Kidney capillary endothelial cell (primary cell): ENCODE measurements around the gene PLEKHG4.

Experiments
- DNase-seq: peaks from one replicate; pipeline ENCODE4 v3.0.0-alpha.2; 2018; ENCODE audit warnings: low spot score

Gene PLEKHG4

DNA sequence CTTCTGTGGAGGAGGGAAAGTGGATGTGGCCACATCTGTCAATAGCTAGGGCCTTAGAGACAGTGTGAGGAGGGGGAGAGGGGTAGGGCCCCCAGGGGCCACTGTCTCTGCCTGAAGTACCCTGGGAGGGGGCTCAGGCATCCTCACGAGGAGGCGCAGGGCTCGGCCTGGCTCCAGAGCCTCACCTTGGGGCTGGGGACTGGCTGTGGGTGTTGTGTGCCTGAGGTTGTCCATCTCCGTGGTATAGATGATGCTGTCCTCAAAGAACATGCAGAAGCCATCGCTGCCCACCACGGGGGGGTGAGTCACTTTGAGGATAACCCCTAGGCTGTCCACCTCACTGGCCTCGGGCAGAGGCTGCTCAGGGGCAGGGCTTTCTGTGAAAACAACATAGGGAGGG is 12.1 kb downstream of the PLEKHG4 start:
- DNase-seq: no peak

DNA sequence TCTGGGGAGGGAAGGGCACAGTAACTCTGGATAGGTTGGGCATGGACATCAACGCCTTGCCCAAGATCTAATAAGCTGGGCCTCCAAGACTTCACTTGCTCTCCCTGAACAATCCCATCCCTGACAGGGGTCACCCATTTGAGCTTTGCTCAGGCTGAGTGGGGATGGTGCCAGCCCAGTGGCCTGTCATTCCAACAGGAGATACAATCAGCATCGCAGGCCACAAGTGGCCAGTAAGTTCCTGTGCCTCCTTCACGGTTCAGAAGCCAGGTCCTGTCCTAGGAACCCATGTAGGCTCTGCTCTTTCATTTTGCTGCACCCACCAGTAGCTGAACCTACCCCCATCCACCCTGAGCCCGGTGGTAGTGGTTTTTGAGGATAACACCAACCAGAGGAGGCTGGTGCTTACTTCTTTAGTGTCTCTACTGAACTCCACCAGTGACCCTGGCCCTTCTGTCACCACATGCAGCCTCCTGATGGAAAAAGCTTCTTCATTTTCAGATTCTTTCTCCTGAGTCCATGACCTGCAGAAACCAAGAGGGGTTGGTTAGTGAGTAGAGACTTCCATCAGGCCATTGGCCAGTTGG is 14.9 kb downstream of the PLEKHG4 start:
- no peak for DNase-seq

DNA sequence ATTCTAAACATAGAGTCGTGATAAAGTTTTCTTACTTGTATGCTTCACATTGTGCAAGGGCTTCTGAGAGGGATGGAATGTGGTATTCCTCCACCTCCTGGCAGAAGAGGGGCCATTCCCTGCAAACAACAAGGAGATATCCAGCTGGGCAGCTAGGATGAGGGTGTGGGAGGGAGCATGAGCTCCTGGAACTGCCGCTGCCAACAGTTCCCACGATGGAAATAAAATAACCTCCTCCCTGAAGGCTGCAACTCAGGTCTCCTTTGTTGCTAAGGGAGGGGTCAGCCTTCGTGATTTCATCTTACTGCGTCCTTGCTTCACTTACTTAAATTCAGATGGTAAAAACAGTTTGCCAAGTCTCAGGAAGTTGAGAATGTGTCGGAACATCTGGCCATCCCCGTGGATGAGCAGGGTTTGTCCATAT is 15.6 kb downstream of the PLEKHG4 start:
- DNase-seq: no peak

- no peak for DNase-seq
These were observed 17.1 kb downstream of the PLEKHG4 start for GRCh38 chr16:67296420-67296819.

DNA sequence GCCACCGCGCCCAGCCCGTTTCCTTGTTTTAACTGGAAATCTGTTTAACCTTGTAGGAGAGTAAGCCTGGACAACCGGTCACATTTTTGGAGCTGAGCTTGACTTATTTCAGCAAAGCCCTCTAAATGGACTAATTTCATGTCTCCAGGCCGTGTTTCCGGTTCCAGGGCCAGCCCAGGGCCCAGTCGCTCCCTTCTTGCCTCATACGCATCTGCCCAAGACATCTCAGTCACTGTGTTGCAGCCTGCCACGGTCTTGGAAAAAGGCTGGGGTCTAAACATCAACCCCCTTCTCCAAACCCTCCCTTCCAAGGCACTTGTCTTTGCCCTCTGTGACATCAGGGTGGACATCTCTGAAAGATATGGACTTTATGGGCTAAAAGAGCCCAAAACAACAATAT is 18.9 kb downstream of the PLEKHG4 start:
- DNase-seq: no peak

- DNase-seq: no peak
These were observed 19.9 kb downstream of the PLEKHG4 start for GRCh38 chr16:67299269-67299668.

DNA sequence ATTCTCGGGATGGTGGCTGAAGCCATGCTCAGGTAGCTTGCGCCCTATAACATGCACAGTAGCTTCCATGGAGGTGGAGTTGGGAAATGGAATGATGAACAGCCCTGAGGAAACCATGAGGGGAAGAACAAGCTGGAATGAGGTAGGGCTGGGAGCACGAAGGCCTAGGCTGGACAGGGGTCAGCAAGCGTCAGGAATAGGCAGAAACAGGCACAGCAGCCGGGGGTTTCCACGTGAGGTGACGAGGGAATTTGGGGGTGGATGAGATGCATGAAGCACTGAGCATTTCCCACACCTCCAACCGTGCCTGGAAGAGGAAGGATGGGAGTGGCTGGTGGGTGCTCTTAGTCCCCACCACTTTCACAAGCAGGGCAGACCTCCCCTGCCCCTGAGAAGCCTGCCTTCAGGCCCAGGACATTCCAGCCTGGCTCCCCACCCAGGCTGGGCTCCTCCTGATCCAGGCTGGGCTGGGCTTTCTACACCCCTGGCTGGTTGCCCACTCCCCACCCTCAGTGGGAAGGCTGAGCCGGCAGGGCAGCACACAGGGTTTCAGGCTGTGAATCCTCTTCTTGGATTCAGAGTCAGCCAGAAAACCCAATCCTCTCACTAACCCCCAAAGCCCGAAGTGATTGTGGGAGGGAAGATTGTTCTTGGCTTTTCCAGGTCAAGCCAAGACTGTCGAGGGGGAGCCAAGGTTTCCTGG is 21.9 kb downstream of the PLEKHG4 start:
- DNase-seq: no peak

- DNase-seq: no peak
These were observed 22.7 kb downstream of the PLEKHG4 start for GRCh38 chr16:67302076-67302475.

DNA sequence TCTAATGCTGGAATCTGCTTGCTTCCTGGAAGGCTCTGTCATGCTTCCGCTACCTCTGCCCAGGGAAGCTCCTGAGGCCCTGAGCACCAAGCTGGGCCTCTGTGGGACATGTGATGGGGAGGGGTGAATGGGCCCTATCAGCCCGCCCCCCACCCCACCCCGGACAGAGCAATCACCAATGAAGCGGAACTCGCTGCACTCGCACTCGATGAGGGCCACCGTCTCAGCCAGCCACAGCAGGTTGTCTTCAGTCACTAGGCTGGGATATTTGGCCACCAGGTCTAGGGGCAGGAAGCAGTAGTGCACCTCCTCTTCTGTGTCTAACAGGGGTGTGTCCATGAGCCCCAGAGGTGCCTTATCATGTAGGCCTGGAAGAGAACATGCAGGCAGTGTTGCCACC is 23.6 kb downstream of the PLEKHG4 start:
- DNase-seq: no peak

DNA sequence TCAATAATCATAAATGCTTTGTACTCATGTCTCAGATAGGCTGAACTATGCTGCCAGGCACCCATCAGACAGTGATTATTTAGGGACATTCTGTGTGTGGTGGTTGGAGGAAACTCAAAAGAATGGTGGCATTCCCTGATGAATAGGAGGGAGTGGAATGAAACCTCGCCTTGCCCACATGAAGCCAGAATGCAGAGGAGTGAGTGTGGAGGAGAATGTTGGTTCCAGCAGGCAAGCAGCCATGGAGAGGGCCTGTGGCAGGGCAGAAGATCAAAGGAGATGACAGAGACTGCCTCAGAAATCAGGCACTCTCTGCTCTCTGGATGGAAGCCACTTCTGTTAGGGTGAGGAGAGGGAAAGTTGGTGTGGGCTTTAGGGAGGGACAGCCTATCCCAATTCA is 24.7 kb downstream of the PLEKHG4 start:
- DNase-seq: no peak

GRCh38 chr16:67305216-67306071 is 26.1 kb downstream of the PLEKHG4 start:
- no peak for DNase-seq

- no peak for DNase-seq
These were observed 31.2 kb downstream of the PLEKHG4 start for GRCh38 chr16:67310561-67310960.

DNA sequence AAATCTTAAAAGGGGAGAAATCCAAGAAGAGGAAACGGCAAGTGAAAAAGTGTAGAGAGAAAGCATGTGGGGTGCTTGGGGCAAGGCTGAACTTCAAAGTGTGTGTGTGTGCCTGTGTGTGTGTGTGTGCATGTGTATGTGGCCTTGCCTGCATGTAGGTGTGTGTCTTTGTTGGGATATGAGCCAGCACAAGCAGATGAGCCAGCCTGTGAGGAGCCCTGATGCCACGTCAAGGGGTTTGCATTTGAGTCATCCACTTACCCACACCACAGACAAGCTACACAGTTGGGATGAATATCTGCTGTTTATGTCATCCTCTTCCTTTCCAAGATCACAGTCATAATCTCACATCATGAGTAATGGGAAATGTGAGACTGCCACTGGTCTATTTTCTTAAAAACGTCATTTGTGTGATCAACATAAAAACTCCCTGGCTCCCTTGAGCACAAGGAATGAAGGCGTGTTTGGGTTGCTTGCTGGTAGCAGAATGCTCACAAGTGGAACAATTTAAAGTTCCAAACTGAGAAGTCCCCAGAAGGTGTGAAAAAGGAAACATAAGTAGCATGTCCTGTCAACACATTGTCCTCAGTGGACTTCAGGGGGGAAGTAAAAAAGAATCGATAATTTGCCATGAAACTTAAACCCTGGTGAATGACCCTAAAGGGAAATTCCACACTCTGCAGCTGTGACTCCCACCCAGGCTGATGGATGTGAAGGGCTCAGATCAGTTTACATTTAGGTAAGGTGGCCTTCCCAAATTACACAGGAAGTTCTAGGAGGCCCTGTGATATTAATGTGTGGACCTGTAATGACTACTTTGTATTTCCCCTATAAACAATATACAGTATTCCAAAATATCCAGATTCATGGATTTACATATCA is 32.5 kb downstream of the PLEKHG4 start:
- DNase-seq: peak; percentile 94

GRCh38 chr16:67312719-67313118 is 33.4 kb downstream of the PLEKHG4 start:
- DNase-seq: no peak

- no peak for DNase-seq
These were observed 38.5 kb downstream of the PLEKHG4 start for GRCh38 chr16:67317853-67318252.

- no peak for DNase-seq
These were observed 46.8 kb downstream of the PLEKHG4 start for GRCh38 chr16:67326115-67326471.

DNA sequence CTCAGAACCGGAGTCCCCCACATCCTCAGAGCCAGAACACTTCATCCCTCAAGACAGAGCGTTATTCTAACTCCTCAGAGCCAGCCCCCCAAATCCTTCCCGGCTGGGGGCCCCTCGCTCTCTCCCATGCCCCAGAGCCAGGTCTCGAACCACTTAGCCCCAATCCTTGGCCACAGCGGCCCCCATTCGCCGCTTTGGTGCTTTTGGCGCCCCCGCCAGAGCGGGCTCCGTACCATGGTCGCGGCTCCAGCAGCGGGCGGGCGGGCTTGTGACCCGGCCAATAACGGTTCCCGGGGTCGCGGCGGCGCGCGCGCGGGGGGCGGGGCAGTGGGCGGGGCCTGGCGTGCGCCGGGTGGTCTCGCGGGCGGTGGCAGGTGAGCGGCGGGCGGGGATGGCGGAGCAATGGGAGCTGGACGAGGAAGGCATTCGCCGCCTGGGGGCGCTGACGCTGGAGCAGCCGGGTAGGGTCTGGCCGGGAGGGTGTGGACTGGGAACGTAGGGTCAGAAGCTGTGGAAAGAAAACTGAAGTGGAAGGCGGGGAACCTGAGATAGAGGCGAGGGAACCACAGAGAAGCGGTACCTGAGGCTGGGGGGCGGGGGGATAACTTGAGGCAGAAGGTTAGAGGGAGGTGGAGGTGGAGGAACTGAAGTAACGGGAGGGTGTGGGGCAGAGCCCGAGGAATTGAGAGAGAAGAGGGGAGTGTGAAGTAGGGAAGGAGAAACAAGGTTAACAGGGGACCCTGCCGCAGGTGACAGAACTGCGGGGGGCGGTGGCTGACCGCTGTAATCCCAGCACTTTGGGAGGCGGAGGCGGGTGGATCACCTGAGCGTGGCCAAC is 47.4 kb downstream of the PLEKHG4 start, which contains the start of the genes KCTD19 and LRRC36:
TSS of gene KCTD19 (minus strand) at position 270 of the 838 bp plus-strand sequence. CDS start at position 236, 34 bp downstream.
TSS of gene LRRC36 (plus strand) at position 344 of the 838 bp plus-strand sequence. CDS start at position 392, 48 bp downstream.
- DNase-seq: no peak

DNA sequence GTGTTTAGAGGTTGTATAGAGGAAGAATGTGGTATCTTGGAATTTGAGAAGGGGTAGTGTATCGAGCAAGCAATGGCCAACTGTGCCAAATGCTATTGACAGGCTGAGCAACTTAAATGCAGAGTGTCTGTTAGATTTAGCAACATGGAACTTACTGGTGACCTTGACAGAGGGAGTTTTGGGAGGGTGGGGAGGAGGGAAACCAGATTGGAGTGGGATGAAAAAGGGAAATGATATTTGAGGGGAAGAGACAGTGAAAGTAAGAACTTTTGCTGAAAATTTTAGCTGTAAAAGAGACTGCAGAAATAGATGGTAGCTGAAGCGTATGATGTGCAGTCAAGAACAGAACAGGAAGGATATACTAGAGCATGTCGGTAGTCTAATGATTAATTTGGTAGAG is 48.4 kb downstream of the PLEKHG4 start:
- no peak for DNase-seq

DNA sequence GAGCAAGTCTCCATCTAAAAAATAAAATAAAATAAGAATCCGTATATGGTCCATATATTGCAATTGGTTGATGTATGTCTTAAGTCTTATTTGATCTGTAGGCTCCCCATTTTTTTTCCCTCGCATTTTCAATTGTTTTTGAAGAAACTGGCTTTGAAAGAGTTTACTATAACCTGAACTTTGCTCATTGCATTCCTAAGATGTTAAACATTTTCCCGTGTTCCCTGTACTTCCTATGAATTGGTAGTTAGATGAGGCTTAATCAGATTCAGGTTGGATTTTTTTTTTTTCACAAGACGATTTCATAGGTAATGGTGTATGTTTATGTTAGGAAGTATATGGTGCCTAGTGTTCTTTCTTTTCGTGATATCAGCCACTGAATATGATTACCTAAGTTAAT is 50.6 kb downstream of the PLEKHG4 start:
- DNase-seq: no peak

DNA sequence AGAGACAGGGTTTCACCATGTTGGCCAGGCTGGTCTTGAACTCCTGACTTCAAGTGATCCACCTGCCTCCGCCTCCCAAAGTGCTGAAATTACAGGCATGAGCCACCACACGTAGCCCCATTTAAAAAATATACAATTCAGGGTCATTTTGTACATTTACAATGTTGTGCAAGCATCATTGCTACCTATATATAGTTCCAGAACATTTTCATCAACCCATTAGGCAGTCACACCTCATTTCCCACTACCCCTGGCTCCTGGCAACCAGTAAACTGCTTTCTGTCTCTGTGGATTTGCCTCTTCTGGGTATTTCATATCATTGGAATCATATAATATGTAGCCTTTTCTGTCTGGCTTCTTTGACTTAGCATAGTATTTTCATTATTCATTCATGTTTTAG is 54.0 kb downstream of the PLEKHG4 start:
- DNase-seq: no peak

DNA sequence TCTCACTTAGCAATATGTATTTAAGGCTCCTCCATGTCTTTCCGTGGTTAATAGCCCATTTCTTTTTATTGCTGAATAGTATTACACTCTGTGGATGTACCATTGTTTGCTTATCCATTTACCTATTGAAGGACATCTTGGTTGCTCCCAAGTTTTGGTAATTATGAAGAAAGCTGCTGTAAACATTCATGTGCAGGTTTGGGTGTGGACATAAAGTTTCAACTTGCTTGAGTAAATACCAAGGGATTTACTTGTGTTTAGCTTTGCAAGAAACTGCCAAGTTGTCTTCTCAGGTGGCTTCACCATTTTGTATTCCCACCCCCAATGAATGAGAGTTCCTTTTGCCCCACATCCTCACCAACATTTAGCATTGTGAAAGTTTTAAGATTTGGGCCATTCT is 56.8 kb downstream of the PLEKHG4 start:
- DNase-seq: no peak
